Peyer's patch (tissue), 4 donors: ENCODE results near the gene DLGAP1. TPM values are rescaled to one million over a fixed set of nuclear protein-coding genes. Genes with fewer than 3 reads are reported as not detected.

Experiments used
- DNase-seq, 3 donors: peaks; one replicate each; pipeline ENCODE4 v3.0.0-alpha.2; 2017 to 2019
- H3K27ac ChIP-seq, 4 donors: fragments of 200-600 bp; sonication (generic); one replicate each; pipeline ENCODE4 v1.5.1; 2016 to 2019
- H3K27me3 ChIP-seq, 2 donors: fragments of 200-600 bp; sonication (generic); one replicate each; pipeline ENCODE4 v1.5.1; 2019
- H3K36me3 ChIP-seq, 3 donors: fragments of 200-600 bp; sonication (generic); one replicate each; pipeline ENCODE4 v1.5.1; 2016 to 2019
- H3K4me1 ChIP-seq, 4 donors: fragments of 200-600 bp; sonication (generic); one replicate each; pipeline ENCODE4 v1.5.1; 2016 to 2019
- H3K4me3 ChIP-seq, 4 donors: fragments of 200-600 bp; sonication (generic); 1 replicate in 3 of 4; 2 replicates in 1 of 4; pipeline ENCODE4 v1.5.1; 2016 to 2019; ENCODE audit warnings: mild to moderate bottlenecking in 1 of 4
- H3K9me3 ChIP-seq, 4 donors: fragments of 200-600 bp; sonication (generic); one replicate each; pipeline ENCODE4 v1.5.1; 2016 to 2019; ENCODE audit warnings: mild to moderate bottlenecking in 1 of 4
- POLR2A ChIP-seq, 2 donors: fragments of 450-650 bp; IDR thresholded peaks; one replicate each; pipeline ENCODE4 v1.5.1; 2017; ENCODE audit warnings: antibody characterized with exemption in 2 of 2, mild to moderate bottlenecking in 2 of 2, moderate library complexity in 2 of 2
- total RNA-seq, 4 donors: library from RNA; depleted of rRNA; stranded (reverse); fragments of >200 nt; gene quantifications; one replicate each; pipeline ENCODE4 v1.1.0, GENCODE V29; 2016
- TF ChIP-seq, protein P1 (sequence below), 6 experiments: fragments of 450-650 bp in 4 of 6; fragments of 200-600 bp in 2 of 6; sonication (generic) in 1 of 6; IDR thresholded peaks; one replicate each; pipeline ENCODE4 v1.5.1; 2017 to 2019; ENCODE audit warnings: antibody characterized with exemption in 6 of 6, mild to moderate bottlenecking in 3 of 6, moderate library complexity in 1 of 6

Gene DLGAP1
- total RNA-seq, 4 donors from 2014 or later, result 0.53 to 4.1 (median 2.1) TPM

GRCh38 chr18:3482258-3482657 is 972.8 kb downstream of the DLGAP1 start:
- Histone ChIP-seq H3K36me3 (no peaks in the 10 kb centered on the region), H3K27me3 (no peaks in the 10 kb centered on the region), H3K4me3 (no peak overlapping the region), H3K9me3 (no peaks in the 10 kb centered on the region), H3K27ac (no peak overlapping the region), H3K4me1 (no peaks in the 10 kb centered on the region)
- DNase-seq, result no peak
- TF ChIP-seq, protein P1, sequence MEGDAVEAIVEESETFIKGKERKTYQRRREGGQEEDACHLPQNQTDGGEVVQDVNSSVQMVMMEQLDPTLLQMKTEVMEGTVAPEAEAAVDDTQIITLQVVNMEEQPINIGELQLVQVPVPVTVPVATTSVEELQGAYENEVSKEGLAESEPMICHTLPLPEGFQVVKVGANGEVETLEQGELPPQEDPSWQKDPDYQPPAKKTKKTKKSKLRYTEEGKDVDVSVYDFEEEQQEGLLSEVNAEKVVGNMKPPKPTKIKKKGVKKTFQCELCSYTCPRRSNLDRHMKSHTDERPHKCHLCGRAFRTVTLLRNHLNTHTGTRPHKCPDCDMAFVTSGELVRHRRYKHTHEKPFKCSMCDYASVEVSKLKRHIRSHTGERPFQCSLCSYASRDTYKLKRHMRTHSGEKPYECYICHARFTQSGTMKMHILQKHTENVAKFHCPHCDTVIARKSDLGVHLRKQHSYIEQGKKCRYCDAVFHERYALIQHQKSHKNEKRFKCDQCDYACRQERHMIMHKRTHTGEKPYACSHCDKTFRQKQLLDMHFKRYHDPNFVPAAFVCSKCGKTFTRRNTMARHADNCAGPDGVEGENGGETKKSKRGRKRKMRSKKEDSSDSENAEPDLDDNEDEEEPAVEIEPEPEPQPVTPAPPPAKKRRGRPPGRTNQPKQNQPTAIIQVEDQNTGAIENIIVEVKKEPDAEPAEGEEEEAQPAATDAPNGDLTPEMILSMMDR (IDR thresholded peaks at IDR 0.05), result no peak
- TF ChIP-seq POLR2A (IDR thresholded peaks at IDR 0.05), result no peak

DNA sequence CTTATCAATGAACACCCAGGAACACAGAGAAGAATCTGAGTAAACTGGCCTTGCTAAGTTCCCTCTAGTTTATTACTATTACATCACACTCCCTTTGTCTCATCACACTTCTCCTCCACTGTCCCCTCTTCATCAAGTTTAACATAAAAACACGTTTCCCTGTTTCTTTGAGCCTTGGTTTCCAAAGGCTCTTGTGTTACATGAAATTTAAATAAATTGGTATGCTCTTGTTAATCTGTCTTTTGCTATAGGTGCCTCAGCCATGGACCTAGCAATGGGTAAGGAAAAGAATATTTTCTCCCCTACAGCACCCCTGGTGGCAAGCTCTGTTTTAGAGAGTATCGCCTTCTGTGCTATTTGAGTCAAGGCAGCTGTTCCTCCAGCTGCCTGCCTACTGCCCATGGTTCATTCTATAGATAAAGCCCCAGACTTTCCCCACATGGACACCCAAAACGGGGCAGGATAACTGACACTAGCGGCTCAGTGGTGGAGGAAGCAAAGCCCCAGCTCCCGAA is 973.4 kb downstream of the DLGAP1 start:
- DNase-seq, result peak in 1 of 3 donors; percentile 59
- H3K27me3 ChIP-seq, result no peaks in the 10 kb centered on the region
- no peaks in the 10 kb centered on the region for H3K9me3 ChIP-seq
- TF ChIP-seq, protein P1 (IDR thresholded peaks at IDR 0.05), result peak in 4 of 6 experiments; percentile 36 to 56 (median 44)
- no peak for TF ChIP-seq POLR2A (IDR thresholded peaks at IDR 0.05)
- H3K27ac ChIP-seq, result no peak overlapping the region
- H3K4me3 ChIP-seq, result no peak overlapping the region
- no peaks in the 10 kb centered on the region for H3K4me1 ChIP-seq
- H3K36me3 ChIP-seq, result no peaks in the 10 kb centered on the region

DNA sequence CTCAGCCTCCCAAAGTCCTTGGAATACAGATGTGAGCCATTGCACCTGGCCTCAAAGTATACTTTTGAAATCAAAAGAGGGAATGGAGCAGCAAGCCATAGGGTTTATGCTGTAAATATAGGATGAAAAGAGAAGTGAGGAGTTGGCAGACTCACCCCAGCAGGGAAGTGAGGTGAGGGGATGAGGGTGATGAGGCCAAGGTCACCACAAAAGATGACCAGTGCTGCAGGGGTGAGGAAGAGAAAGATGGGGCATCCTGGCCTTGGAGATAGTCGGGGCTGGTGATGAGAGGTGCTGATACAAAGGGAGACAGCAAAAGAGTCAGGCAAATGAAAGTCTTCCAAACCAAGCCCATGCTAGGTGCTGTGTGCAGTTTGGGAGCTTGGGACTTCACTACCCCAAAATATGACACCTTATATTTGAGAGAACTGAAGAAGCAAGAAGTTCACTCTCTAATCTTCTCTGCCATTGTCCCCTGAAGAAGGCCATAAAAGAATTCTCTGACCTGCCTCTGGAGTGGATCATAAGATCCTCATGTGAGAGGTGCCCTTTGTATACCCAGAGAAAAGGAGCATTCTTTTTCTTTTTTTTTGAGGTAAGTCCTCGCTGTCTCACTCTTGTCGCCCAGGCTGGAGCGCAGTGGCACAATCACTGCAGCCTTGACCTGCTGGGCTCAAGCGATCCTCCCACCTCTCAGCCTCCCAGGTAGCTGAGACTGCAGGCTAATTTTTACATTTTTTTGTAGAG is 974.1 kb downstream of the DLGAP1 start:
- TF ChIP-seq, protein P1 (IDR thresholded peaks at IDR 0.05), result no peak
- TF ChIP-seq POLR2A (IDR thresholded peaks at IDR 0.05), result no peak
- H3K36me3 ChIP-seq, result no peaks in the 10 kb centered on the region
- no peaks in the 10 kb centered on the region for H3K27me3 ChIP-seq
- no peak overlapping the region for H3K4me3 ChIP-seq
- H3K9me3 ChIP-seq, result no peaks in the 10 kb centered on the region
- no peaks in the 10 kb centered on the region for H3K4me1 ChIP-seq
- H3K27ac ChIP-seq, result no peak overlapping the region
- DNase-seq, result no peak

DNA sequence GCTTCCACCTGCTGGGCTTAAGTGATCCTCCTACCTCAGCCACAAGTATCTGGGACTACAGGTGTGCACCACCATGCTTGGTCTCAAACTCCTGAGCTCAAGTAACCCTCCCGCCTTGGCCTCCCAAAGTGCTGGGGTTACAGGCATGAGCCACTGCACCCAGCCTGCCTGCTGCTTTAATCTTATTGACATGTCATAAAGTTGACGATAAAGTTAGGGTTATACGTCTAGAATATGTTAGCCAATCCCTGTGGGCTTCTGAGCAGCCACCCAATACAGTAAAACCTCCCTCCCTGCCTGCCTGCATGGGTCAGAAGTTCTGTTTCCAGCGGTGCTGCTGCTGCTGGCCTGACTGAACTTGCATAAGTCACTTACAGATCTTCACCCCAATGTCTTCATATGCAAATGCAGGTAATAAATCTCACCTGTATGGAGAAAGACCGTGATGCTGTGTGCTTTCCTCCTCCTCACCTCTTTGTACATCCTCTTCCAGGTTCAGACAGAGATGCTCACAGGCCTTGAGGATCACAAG is 975.1 kb downstream of the DLGAP1 start:
- no peaks in the 10 kb centered on the region for H3K4me1 ChIP-seq
- no peaks in the 10 kb centered on the region for H3K9me3 ChIP-seq
- H3K4me3 ChIP-seq, result no peak overlapping the region
- no peaks in the 10 kb centered on the region for H3K27me3 ChIP-seq
- no peaks in the 10 kb centered on the region for H3K36me3 ChIP-seq
- no peak overlapping the region for H3K27ac ChIP-seq
- TF ChIP-seq, protein P1 (IDR thresholded peaks at IDR 0.05), result no peak
- TF ChIP-seq POLR2A (IDR thresholded peaks at IDR 0.05), result no peak
- DNase-seq, result no peak

GRCh38 chr18:3478262-3478978 is 976.7 kb downstream of the DLGAP1 start:
- DNase-seq, result no peak
- no peak for TF ChIP-seq POLR2A (IDR thresholded peaks at IDR 0.05)
- TF ChIP-seq, protein P1 (IDR thresholded peaks at IDR 0.05), result no peak

More at GRCh38 chr18:3478262-3478978, 976.7 kb downstream of the DLGAP1 start:
- Histone ChIP-seq H3K36me3 (no peaks in the 10 kb centered on the region), H3K4me3 (no peak overlapping the region), H3K4me1 (no peaks in the 10 kb centered on the region), H3K27me3 (no peaks in the 10 kb centered on the region), H3K9me3 (no peaks in the 10 kb centered on the region), H3K27ac (no peak overlapping the region)
